GM19468 (cell line): ENCODE measurements around the gene TNIK.

Experiments
- ATAC-seq: cut with Tn5 transposase; IDR thresholded peaks from one replicate; pipeline ENCODE4 v1.9.1; 2021; ENCODE audit warnings: mild to moderate bottlenecking, moderate library complexity, moderate number of reproducible peaks; ENCODE audit not compliant: unreplicated experiment; ENCODE audit errors: extremely low read depth

TNIK gene

DNA sequence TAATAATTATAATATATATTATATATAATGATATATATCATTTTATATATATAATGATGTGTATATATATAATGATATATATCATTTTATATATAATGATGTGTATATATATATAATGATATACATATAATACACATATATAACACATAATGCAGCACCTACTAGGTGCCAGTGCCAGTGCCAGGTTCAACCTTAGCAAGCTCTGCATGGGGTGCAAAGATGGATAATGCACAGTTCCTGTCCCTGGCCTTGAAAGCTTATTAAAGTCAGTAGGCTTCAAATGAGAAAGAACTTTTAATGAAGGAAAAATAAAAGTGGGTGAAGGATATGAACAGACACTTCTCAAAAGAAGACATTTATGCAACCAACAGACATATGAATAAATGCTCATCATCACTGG, 240.9 kb downstream of the TNIK start:
- no peak for ATAC-seq

DNA sequence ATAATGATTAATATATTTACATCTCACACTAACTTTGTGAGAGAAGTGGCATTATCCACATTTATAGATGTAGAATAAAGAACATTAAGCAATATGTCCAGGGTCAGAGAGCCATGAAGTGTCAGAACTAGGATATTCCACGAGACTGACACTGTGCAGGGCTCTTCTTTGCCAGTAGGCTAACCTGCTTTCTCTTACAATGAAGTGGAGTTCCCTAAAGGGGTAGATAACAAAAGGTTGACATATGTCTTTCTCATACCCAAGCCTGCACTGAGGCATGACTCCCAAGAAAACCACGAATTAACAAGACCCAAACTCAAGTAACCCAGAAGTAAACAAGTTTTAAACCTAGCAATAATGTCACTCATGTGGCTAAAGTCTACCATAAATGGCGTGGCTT, 242.1 kb downstream of the TNIK start:
- ATAC-seq: no peak

DNA sequence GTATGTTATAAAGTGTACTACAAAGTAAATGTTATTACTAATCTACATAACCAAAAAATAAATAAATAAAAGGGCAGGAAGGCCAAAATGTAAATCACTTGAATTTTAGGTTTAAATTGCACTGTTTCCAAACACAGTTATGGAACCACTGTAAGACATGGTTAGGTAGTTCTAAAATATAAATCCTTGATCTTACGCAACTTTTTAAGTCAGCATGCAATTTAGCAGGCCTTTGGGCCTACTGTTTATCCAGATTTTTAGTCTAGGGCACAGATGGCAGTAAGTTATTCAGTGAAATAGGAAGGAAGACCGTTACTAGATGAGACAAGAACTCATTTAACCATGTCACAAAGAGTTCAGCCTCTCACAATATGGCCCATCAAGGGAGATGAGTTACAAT, 246.3 kb downstream of the TNIK start:
- ATAC-seq: no peak

DNA sequence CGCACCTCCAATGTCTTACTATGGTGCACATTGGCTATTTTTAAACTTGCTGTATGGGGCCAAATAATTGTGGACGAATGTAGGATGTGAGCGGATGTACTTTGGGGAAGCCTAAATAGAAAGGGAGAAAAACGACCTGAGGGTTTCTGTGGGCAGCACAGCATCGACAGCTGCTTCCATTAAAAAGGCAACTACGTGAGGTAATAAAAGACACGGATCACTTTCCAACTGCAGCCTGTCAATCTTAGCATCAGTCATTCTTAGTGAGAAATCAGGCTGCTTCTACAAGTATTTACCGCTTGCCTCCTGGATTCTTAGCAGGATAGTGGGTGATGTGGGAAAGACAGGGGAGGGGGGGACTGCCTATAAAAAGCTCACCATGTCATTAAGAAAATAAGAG, 247.0 kb downstream of the TNIK start:
- no peak for ATAC-seq

DNA sequence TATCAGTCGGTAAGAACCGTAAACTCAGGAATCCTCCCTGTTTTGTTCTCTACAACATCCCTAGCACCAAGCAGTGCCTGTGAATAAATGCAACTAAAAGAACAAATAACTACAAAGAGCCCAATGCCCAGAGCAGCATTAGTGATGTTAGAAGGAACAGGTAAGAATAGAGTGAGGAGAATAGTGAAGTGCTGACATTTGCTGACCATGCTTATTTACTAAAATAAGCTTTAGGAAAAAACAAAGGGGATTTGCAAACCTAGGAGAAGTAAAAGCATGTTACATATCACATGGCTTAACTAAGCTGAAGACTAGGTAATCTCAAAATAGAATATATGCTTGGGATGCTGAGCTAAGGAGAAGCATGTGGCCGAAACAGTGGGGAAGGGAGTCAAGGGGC, 247.6 kb downstream of the TNIK start:
- ATAC-seq: no peak

DNA sequence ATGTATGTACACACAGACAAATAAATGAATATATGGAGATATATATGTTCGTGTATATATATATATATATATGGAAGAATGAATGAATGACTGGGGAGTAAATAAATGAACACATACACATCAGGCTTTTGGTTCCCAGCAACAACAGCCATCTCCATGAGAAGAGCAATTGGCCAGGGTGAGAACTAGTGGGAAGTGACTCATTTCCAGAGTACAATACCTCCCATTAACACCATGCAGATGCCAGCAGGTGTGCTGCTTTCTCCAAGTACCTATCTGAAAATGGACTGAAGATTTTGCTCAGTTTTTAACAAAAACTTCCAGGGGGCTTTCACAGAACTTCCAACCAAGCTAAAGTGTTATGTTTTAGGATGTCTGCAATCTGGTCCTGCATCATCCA, 253.9 kb downstream of the TNIK start:
- no peak for ATAC-seq

DNA sequence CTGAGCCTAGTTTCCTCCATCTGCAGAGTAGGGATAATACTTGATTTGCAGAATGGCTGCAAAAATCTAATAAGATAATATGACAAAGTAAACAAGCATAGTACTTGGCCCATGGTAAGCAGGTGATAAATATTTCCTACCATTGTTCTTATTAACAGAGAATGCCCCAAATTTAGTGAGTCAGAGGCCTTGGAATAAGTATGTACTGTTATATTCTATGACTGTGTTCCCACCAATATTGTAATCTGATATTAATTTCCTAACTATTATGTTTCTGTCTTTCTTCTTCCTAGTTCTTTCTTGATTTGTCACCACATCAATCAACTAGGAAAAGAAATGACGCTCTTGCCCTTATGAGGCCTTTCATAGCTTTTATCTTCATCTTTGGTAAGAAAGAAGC, 255.3 kb downstream of the TNIK start:
- ATAC-seq: no peak

DNA sequence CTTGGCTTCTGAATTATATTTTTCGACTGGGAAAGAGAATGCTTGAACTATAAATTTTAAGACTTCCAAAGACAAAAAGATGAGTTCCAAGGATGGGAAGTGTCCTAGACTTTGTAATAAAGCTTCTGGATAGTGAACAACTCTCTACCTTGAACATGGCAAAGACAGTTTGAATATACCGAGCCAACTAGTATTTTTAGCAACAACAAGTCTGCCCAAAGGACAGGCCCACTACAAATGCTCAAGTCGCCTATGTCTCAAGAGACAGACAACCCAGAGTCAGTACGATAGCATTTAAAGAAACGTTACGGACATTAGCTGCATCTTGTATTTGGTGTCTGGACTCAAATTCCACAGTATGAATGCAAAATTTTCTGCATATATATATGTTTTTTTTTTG, 258.4 kb downstream of the TNIK start:
- no peak for ATAC-seq

DNA sequence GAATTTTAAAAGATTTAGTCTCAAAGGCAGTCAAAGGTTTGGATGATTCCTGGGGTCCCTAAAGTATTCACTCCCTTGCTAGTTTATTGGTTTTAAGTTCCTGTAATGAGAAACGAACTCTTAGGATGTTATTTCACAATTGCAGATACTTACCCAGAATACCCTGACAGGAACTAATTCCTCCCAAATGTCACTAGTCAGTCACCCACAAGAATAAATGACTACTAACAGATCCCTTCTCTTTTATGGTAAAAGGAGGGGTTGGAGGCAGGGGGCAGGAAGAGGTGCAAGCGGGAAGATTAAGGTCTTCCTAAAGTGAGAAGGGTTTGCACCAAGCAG, 259.5 kb downstream of the TNIK start:
- ATAC-seq: no peak

DNA sequence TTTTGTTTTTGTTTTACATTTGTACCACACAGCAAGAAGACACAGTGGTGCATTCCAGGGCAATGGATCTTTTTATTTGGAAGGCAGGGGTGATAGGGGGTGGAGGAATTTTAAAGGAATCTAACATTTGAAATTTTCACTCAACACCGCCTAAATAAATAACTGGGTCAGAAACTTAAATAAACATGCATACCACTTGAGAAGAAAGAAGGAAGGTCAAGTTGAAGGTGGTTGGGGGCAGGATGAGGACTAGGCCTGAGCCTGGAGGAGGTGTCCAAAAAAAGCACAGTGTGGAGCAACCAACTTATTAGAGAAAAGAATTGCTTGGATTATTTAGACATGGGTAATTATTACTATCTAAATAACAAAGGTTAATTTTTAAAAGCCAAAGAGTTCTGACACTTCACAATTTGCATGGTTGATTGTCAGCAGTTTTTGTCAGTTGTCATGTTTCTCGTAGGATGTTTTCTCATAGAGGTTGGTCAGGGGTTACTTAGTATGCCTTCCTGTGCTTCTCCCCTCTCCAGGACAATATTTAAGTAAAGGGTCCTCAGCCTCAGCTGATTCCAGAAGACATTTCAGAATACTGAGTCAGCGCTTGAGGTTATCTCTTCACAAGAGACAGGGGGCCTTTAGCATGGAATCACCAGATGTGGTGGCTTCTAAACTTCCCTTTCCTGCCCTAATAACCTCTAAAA, 260.0 kb downstream of the TNIK start:
- ATAC-seq: no peak

DNA sequence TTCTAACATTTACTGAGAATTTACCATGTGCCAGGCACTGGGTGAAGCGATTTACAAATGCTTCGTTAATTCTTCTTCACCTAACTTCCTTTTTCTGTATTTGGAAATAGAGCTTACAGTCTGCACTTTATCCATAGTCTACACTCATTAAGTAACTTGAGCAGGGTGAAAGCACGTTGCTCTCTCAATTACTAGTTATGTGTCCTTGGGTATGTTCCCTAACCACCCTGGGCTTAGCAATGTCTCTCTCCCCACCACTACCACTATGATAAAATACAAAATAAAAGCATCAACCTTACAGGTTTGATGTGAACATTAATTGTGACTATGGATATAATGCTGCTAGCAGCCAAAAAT, 260.8 kb downstream of the TNIK start:
- ATAC-seq: no peak

DNA sequence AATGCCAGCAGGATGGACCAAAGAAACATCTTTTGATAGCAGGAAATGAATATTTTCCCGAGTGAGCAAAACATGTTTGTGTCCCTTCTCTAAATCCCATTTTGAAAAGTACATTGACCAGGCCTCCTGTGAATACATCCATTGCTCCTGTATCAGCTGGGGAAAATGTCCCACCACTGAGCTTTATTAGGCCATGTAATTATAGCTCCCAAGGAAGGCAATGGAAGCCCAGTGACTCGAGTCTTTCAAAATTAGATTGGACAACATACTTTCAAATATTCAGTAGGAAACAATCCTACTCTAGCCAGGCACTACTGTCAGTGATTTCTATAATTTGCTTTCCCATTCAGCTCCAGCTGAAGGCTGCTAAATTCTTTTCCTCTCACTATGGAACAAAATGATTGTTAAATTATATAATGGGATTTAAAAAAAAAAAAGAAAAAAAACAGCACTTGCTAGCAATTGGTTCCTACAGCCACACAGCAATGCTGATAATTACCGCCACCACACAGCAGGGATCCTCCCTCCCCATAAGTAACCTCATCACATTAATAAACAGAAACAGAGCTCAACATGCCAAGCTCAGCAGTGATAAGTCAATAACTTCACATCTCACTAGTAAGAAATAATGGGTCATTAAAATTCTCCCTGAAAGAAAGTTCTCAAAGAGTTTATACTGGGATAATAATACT, 261.3 kb downstream of the TNIK start:
- ATAC-seq: no peak

DNA sequence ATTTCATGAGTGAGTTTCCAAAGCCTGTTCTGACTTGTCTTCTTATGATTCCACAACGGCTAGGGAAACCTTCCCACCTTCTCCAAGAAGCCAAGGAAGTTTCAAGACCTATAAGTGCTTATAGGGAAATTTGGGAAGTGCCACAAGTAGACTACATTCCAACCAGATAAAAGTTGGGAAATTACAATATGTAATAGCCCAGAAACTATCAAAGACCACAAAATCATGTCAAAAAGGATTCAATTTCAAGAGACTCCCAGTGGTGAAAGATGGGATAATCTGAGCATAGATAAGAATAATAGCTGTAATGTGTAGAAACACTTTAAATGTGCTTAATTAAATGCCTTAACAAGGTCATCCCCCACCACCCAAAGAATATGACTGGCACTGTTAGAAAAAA, 264.5 kb downstream of the TNIK start:
- no peak for ATAC-seq

DNA sequence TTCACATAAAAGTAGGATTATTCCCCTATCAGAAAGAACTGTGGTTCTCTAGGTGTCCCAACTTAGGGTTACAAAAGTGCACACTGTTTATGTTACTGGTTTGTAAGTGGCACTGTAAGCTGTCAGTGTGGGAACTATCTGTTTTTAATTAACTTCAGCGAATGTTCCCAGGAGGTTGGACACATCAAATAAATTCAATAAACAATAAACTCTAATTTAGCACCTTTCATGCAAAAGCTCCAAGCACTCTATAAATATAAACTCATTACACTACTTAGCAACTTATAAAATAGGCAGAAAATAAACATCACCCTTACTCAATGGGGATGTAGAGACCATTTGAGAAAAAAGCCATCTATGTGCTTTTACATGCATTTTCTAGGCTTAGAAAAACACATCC, 265.2 kb downstream of the TNIK start:
- ATAC-seq: no peak

DNA sequence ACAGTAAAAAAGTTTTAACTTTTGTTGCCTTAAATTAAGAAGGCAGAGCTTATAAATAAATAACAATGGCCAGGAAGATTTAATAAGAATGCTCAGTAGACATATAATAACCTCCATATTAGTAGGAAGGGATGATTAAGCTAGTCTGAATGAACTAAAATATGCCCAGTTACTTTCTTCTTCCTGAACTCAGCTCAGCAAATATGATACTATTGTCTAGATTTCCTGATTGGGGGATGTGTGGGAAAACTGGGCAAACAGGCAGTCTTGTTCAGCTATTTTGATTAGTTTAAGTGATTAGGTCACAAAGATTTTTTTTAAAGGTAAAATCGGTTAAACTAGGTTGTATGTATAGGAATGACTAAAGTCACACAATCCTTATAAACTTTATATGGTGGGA, 266.5 kb downstream of the TNIK start:
- ATAC-seq: no peak

DNA sequence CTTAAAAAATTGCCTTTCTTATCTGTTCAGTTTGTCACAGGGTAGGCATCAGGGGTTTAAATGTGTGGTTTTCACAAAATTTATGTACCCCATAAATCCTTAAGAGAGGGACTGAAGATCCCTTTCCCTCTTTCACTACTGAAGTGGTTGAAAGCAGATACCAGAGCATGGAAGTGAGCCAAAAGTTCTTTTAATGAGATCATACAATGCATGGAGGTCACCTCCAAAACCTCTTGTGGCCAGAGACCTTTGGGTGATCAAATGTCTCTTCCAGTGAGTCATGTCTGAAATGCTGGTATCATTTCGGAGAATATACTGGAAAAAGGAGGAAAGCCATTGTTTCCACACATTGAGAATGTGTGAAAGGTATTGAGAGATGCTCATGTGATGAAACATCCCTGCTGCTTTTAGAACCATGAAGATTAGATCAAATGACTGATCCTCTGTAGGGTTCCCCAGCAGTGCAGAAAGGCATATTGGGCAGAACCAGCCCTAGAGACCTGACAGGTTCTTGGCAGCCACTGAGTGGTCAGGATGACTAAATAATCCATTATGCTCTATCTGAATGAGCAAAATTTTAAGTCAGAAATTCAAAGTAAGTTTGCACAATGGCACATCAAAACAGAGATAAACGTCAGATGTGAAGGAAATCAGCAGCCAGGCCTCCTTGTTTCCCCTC, 267.9 kb downstream of the TNIK start:
- no peak for ATAC-seq

DNA sequence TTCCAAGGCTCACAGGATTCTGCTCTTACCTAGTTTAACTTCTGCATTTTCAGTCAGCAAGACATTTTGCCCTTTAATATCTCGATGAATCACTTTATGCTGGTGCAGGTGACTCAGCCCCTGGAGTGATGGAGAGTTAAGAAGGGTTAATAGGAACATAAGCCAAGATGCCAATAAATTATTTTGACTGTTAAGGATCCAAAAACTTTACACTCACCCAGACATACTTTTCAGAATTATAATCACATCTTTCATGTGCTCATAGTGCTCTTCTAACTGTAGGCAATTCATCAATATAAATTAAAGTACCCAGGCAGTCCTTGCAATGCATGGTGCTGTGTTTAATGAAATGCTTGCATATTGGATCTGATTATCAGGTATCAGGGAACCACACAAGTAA, 269.5 kb downstream of the TNIK start:
- no peak for ATAC-seq

DNA sequence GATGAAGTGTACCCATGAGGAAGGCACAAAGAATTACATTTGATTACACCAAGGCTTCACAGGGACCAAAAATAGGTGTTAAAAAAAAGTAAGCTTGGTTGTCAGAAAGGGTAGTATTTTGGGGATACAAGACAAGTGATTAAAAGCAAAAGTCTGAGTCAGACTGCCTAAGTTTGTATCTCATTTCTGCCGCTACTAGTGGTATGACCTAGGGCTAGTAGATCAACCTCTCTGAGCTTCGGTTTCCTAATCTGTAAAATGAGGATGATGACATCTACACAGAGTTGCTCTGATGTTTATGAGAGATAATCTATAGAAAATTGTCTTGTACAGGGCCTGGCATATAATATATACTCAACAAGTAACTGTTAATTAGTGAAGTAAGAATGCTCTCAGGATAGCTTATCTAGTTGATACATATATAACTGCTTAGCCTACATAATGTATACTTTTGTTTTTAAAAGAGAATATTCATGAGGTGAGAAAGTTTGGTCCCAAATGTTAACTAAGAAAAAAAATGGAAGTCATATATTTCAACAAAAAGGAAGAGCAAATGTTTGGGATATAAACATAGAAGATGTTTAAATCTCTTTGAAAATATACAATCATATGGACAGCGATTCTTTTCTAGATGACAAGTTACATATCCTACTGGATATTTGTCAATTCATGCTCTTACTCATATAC, 270.7 kb downstream of the TNIK start:
- no peak for ATAC-seq

DNA sequence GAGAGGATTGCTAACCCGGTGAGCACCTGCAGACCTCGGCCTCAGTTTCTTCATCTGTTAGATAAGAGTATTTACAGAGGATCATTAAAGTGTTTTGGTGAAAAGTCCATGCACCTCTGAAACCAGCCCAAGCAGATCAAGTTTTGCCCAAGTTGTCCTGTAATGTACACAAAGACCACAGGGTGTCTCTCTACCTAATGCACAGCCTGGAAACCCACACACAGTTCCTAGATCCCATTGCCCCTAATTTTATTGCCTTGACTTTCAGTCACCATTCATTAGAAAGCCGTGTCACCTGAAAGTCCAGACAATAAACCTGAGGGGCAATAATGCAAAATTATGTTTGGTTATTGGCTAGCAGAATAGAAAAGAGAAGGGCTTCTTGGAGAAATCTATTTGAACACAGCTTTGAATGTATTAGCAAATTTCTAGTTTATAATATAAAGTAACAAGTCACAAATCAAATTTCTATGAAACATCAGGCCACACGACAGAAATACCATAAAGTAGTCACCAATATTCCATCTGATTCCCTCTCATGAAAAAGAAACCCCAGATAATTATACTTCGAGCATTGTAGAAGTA, 272.4 kb downstream of the TNIK start:
- no peak for ATAC-seq

DNA sequence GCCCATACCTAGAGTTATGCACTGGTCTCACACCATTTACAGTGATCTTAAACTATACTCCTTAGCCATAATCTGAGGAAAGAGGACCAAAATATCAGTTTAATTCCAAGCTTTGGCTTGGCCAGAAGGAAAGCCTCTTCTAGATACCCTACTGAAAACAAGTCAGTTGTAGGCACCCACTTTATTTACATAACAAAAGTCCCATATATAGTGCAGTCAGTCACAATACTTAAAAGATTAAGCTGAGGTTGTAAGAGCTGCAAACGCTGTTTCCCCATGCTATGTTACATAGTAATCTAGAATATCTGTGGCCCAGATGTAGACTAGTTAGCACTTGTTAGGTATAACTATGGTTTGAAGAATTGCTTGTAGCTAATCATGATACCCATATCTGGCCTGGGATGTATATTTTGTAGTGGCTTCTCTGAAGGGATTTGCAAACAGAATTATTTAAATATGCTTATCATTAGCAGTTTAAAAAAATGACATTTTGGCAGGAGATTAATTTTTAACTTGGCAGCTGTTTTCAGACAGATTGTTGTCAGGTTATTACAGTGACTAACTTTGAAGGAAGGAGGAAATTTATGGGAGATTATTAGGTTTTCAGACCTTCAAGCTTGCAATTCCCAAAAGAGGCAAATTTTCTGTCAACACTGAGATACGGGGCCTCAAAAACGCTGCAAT, 273.2 kb downstream of the TNIK start:
- ATAC-seq: no peak
